HepG2 (cell line): ENCODE data around the gene CD81. TPM values are rescaled to one million over a fixed set of nuclear protein-coding genes. Genes with fewer than 3 reads are reported as not detected.

Experiments
- AFF4 ChIP-seq: sonication (generic); formaldehyde crosslinking; IDR thresholded peaks from 2 replicates; pipeline ENCODE4 v1.4.0; 2020; ENCODE audit warnings: missing genetic modification reagents
- AHR ChIP-seq: IDR thresholded peaks from 2 replicates; pipeline ENCODE4 v1.6.1; 2018; ENCODE audit warnings: missing genetic modification reagents, missing compliant biosample characterization
- HMGXB4 ChIP-seq, 2 experiments: sonication (generic) in 1 of 2; formaldehyde crosslinking in 1 of 2; IDR thresholded peaks; 2 replicates each; pipeline versions ENCODE4 v1.4.0 to v1.6.1; 2018 to 2020; ENCODE audit warnings: missing genetic modification reagents in 2 of 2, borderline replicate concordance in 1 of 2, low read depth in 1 of 2, mild to moderate bottlenecking in 1 of 2, missing biosample characterization in 1 of 2
- HOXA5 ChIP-seq: sonication (generic); formaldehyde crosslinking; IDR thresholded peaks from 2 replicates; pipeline ENCODE4 v1.4.0; 2020; ENCODE audit warnings: missing genetic modification reagents
- KDM1A ChIP-seq: IDR thresholded peaks from 2 replicates; pipeline ENCODE4 v1.6.1; 2016; ENCODE audit warnings: missing compliant biosample characterization
- KLF13 ChIP-seq: sonication (generic); formaldehyde crosslinking; IDR thresholded peaks from 2 replicates; pipeline ENCODE4 v1.4.0; 2020; ENCODE audit warnings: mild to moderate bottlenecking, missing genetic modification reagents
- MAZ ChIP-seq, 2 experiments: sonication (generic) in 1 of 2; formaldehyde crosslinking in 1 of 2; IDR thresholded peaks; 2 replicates each; pipeline versions ENCODE4 v1.5.0 to v1.6.1; 2012 to 2020; ENCODE audit warnings: low read depth in 2 of 2, mild to moderate bottlenecking in 2 of 2, borderline replicate concordance in 1 of 2, improper control_type of control experiment in 1 of 2, low read length in 1 of 2, missing genetic modification reagents in 1 of 2, moderate library complexity in 1 of 2
- MIER2 ChIP-seq: IDR thresholded peaks from 2 replicates; pipeline ENCODE4 v1.6.1; 2016; ENCODE audit warnings: missing biosample characterization, missing genetic modification reagents
- MTERF4 ChIP-seq: sonication (generic); formaldehyde crosslinking; IDR thresholded peaks from 2 replicates; pipeline ENCODE4 v1.8.0; 2023; ENCODE audit warnings: mild to moderate bottlenecking, missing genetic modification reagents
- NR2C2 ChIP-seq: sonication (generic); formaldehyde crosslinking; IDR thresholded peaks from 2 replicates; pipeline ENCODE4 v1.4.0; 2020; ENCODE audit warnings: missing genetic modification reagents, mild to moderate bottlenecking, moderate library complexity, borderline replicate concordance
- WIZ ChIP-seq: sonication (generic); formaldehyde crosslinking; IDR thresholded peaks from 2 replicates; pipeline ENCODE4 v1.5.1; 2020; ENCODE audit warnings: mild to moderate bottlenecking, missing genetic modification reagents
- ZBTB21 ChIP-seq: sonication (generic); formaldehyde crosslinking; IDR thresholded peaks from 2 replicates; pipeline ENCODE4 v1.4.0; 2020; ENCODE audit warnings: missing genetic modification reagents
- ZNF280B ChIP-seq: sonication (generic); formaldehyde crosslinking; IDR thresholded peaks from 2 replicates; pipeline ENCODE4 v1.5.0; 2020; ENCODE audit warnings: missing genetic modification reagents, mild to moderate bottlenecking, borderline replicate concordance
- ZNF432 ChIP-seq: sonication (generic); formaldehyde crosslinking; IDR thresholded peaks from 2 replicates; pipeline ENCODE4 v1.5.0; 2020; ENCODE audit warnings: missing genetic modification reagents, mild to moderate bottlenecking, borderline replicate concordance
- ZNF547 ChIP-seq: sonication (generic); formaldehyde crosslinking; IDR thresholded peaks from 2 replicates; pipeline ENCODE4 v1.5.1; 2020; ENCODE audit warnings: mild to moderate bottlenecking, missing genetic modification reagents
- ZNF574 ChIP-seq: sonication (generic); formaldehyde crosslinking; IDR thresholded peaks from 2 replicates; pipeline ENCODE4 v1.4.0; 2020; ENCODE audit warnings: missing genetic modification reagents
- polyA plus RNA-seq, 8 experiments: library from polyadenylated mRNA; depleted of rRNA in 3 of 8; stranded (reverse) in 7 of 8; unstranded in 1 of 8; fragments of >200 nt; fragmentation: Illumina TruSeq in 4 of 8; extraction: Trizol in 4 of 8; gene quantifications; 2 replicates each; pipeline versions ENCODE4 v1.2.1 to v1.2.3, GENCODE V29; 2011 to 2016; ENCODE audit warnings: low read depth in 4 of 8, missing spikeins in 1 of 8, mixed read lengths in 1 of 8; ENCODE audit not compliant: insufficient read depth in 1 of 8
- total RNA-seq, 5 experiments: library from RNA; depleted of rRNA; stranded (reverse); fragments of >200 nt; fragmentation: Illumina TruSeq; extraction: Trizol; gene quantifications; 2 replicates each; pipeline ENCODE4 v1.2.3, GENCODE V29; 2016; ENCODE audit warnings: low read depth in 1 of 5

Gene CD81
- total and polyA plus RNA-seq, 2 of the 13 experiments (the other 11 are each of a cell fraction or from before 2014, with no cell fraction given): not detected

GRCh38 chr11:2400069-2400761 is 23.1 kb downstream of the CD81 start, which contains the start of gene TSSC4 (continued):
- TF ChIP-seq ZNF574 (peak; percentile 97), WIZ (CRISPR knock-in tag) (peak; percentile 95; the same call in 1 of the 2 replicates), NR2C2 (peak; percentile 86), AFF4 (0 out of 2 replicates have a peak, but pooled peaks have one; percentile 33), KDM1A (CRISPR knock-in tag) (no peak), MAZ (IDR thresholded peaks at IDR 0.05; ENCODE audit: borderline replicate concordance, low read depth, low read length) (peak; percentile 73; the same call in 1 of the 2 replicates), MAZ (CRISPR knock-in tag; IDR thresholded peaks at IDR 0.05; ENCODE audit: low read depth) (peak; percentile 96), ZNF280B (CRISPR knock-in tag) (0 out of 2 replicates have a peak, but pooled peaks have one; percentile 72), AHR (CRISPR knock-in tag) (peak; percentile 67; the same call in 1 of the 2 replicates), HMGXB4 (CRISPR knock-in tag; IDR thresholded peaks at IDR 0.05; ENCODE audit: borderline replicate concordance in 1 of 2, low read depth in 1 of 2) (peak; percentile 94 to 96), MIER2 (CRISPR knock-in tag) (peak; percentile 57; the same call in 1 of the 2 replicates), ZNF432 (CRISPR knock-in tag) (no peak), ZBTB21 (CRISPR knock-in tag) (peak; percentile 99), ZNF547 (CRISPR knock-in tag) (peak; percentile 42; the same call in 1 of the 2 replicates), HOXA5 (no peak; the same call in 1 of the 2 replicates), MTERF4 (no peak; the same call in 1 of the 2 replicates), KLF13 (CRISPR knock-in tag) (peak; percentile 90; the same call in 1 of the 2 replicates)
